ENCODE measurements around the gene DOCK2.

DOCK2 gene

GRCh38 chr5:169695025-169695625 is 58.0 kb downstream of the DOCK2 start:
- no peak for DNase-seq (ENCODE audit: low read depth)
- no peak overlapping the region for H3K4me3 ChIP-seq (replicated peaks; ENCODE audit: low read depth, low read length)
- TF ChIP-seq CTCF (IDR thresholded peaks at IDR 0.05; ENCODE audit: low read length, missing control alignments), result no peak

- peak; percentile 93 for DNase-seq (ENCODE audit: low read depth)
- no peak for TF ChIP-seq CTCF (IDR thresholded peaks at IDR 0.05; ENCODE audit: low read length, missing control alignments)
- H3K4me3 ChIP-seq (replicated peaks; ENCODE audit: low read depth, low read length), result no peak overlapping the region
Observed at GRCh38 chr5:169695919-169696490, 58.9 kb downstream of the DOCK2 start.

- H3K4me3 ChIP-seq (replicated peaks; ENCODE audit: low read depth, low read length), result no peak overlapping the region
- DNase-seq (ENCODE audit: low read depth), result peak; percentile 43
- no peak for TF ChIP-seq CTCF (IDR thresholded peaks at IDR 0.05; ENCODE audit: low read length, missing control alignments)
Observed at GRCh38 chr5:169696621-169697510, 59.8 kb downstream of the DOCK2 start.

- no peak for DNase-seq (ENCODE audit: low read depth)
- TF ChIP-seq CTCF (IDR thresholded peaks at IDR 0.05; ENCODE audit: low read length, missing control alignments), result no peak
- no peak overlapping the region for H3K4me3 ChIP-seq (replicated peaks; ENCODE audit: low read depth, low read length)
Observed at GRCh38 chr5:169697511-169697890, 60.4 kb downstream of the DOCK2 start.

GRCh38 chr5:169697976-169698375 is 60.9 kb downstream of the DOCK2 start:
- DNase-seq (ENCODE audit: low read depth), result no peak
- no peak for TF ChIP-seq CTCF (IDR thresholded peaks at IDR 0.05; ENCODE audit: low read length, missing control alignments)
- no peak overlapping the region for H3K4me3 ChIP-seq (replicated peaks; ENCODE audit: low read depth, low read length)

GRCh38 chr5:169700611-169701010 is 63.5 kb downstream of the DOCK2 start:
- no peak overlapping the region for H3K4me3 ChIP-seq (replicated peaks; ENCODE audit: low read depth, low read length)
- no peak for TF ChIP-seq CTCF (IDR thresholded peaks at IDR 0.05; ENCODE audit: low read length, missing control alignments)
- no peak for DNase-seq (ENCODE audit: low read depth)
